ENCODE data around the gene THAP6.
A peak's percentile ranks its signal among the peaks of the same experiment; 100 is the strongest.
"Not testable (repeated sequence)": the region's sequence is repeated elsewhere in the genome, so short reads cannot be mapped to it uniquely, and the experiment has no call there.

THAP6 gene

DNA sequence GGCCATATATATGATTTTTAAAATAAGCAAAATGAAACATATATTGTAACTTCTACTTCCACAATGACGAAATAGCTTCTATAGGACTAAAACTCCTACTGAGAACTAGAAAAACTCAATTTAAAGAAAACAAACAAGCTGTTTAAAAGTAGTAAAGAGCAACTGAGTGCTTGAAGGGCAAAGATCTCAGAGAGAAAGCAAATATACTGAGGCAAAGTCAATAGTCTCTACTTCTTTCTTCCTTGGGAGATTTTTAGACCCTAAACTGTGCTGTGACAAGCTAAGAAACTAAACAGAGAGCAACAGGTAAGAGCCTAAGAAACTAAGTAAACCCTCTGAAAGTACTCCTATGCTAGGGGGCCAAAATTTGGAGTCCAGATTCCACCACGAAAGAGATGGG lies 8.6 kb upstream of the THAP6 start:
- no peak overlapping the region for H3K4me3 ChIP-seq (ENCODE audit: control insufficient read depth, low read depth, low read length)
- DNase-seq (ENCODE audit: low read depth), result no peak
- TF ChIP-seq, protein P1, sequence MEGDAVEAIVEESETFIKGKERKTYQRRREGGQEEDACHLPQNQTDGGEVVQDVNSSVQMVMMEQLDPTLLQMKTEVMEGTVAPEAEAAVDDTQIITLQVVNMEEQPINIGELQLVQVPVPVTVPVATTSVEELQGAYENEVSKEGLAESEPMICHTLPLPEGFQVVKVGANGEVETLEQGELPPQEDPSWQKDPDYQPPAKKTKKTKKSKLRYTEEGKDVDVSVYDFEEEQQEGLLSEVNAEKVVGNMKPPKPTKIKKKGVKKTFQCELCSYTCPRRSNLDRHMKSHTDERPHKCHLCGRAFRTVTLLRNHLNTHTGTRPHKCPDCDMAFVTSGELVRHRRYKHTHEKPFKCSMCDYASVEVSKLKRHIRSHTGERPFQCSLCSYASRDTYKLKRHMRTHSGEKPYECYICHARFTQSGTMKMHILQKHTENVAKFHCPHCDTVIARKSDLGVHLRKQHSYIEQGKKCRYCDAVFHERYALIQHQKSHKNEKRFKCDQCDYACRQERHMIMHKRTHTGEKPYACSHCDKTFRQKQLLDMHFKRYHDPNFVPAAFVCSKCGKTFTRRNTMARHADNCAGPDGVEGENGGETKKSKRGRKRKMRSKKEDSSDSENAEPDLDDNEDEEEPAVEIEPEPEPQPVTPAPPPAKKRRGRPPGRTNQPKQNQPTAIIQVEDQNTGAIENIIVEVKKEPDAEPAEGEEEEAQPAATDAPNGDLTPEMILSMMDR (conservative IDR thresholded peaks at IDR 0.05; ENCODE audit: control insufficient read depth, insufficient read depth, low read depth, low read length), result no peak

DNA sequence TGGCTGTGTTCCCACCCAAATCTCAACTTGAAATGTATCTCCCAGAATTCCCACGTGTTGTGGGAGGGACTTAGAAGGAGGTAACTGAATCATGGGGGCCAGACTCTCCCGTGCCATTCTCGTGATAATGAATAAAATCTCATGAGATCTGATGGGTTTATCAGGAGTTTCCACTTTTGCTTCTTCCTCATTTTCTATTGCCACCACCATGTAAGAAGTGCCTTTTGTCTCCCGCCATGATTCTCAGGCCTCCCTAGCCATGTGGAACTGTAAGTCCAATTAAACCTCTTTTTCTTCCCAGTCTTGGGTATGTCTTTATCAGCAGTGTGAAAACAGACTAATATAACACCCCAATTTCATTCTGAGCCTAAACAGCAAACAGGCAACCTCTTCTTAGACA lies 4.7 kb upstream of the THAP6 start:
- H3K4me3 ChIP-seq (ENCODE audit: control insufficient read depth, low read depth, low read length); DNase-seq (ENCODE audit: low read depth): not testable (repeated sequence)

DNA sequence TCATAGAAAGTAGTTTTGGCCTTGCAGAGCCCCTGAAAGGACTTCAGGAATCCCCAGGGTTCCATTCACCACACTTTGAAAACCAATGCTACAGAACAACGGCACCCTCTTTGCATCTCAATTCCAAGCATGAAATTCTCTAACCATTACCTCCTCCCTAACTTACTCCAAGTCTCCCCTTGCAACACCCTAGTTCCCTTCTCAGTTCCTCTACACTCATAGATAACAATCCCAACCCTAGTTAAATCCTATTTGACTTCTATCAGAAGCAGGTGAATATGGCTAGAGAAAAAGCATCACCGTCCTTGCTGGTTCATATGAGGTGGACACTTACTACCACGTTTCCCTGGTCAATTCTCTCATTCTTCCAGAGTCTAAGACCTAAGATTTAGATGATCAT lies 2.4 kb upstream of the THAP6 start:
- no peak overlapping the region for H3K4me3 ChIP-seq (ENCODE audit: control insufficient read depth, low read depth, low read length)
- no peak for DNase-seq (ENCODE audit: low read depth)
- TF ChIP-seq, protein P1 (conservative IDR thresholded peaks at IDR 0.05; ENCODE audit: control insufficient read depth, insufficient read depth, low read depth, low read length), result no peak

DNA sequence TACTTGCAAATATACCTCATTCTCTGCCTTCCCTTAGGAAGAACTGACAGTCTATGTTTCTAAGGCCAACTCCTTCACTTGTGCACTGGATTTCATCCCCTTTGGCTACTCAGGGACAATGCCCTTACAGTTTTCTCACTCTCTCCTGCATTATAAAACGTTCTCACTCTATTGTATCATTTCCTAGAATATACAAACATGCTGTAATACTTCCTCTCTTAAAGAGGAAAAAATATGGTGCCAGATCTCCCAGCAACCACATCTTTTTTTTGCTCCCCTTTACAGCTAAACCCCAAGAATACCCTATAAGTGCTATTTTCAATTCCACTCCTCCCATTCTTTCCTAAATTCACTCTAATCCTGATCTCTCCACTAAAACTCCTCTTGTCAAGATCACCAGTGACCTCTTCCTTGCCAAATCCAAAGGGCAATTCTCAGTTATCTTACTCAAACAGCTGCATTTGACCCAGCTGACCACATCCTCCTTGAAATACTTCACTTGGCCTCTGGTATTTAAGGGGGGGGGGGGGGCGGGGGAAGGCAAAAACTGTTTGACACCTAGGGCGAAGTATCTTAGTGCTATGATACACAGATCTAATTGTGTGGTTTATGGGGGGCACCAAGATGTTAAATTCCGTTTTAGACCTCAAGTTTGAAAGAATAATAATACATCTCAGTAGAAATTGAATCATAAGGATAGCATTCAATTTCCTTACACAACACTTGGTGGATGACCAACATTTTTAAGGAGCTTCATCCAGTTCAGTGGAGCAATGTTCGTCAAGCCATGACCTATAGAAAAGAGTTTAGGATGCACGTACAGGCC lies 1.7 kb upstream of the THAP6 start:
- peak overlapping the region; percentile 95 for H3K4me3 ChIP-seq (ENCODE audit: control insufficient read depth, low read depth, low read length)
- TF ChIP-seq, protein P1 (conservative IDR thresholded peaks at IDR 0.05; ENCODE audit: control insufficient read depth, insufficient read depth, low read depth, low read length), result no peak
- DNase-seq (ENCODE audit: low read depth), result peak; percentile 65

DNA sequence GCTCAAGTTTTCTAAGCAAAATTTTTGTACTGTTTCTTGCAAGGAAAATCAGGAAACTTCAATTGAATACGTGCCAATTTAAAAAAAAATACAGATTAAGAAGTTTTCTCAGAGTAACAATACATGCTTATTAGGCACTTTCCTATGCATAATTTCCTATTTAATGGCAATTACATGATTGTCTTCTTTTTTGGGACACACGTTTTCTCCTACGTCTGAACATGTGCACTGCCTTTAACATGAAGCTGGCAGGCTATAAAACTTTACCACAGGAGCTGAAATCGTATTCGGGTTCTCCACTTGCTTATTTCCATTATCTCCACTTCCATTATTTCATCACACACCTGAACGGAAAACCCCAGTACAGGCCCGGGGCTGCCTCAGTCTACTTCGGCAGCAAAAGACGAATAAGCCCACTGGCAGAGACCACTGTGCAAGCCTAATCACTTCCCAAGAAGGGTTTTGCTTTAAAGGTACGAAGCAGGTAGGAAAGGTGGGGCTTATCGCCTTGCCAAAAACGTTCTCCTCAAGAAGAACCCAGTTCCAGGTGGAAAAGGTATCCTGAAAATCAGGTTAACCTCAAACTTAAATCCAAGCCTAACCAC lies 645 bp upstream of the THAP6 start:
- peak overlapping the region; percentile 95 for H3K4me3 ChIP-seq (ENCODE audit: control insufficient read depth, low read depth, low read length)
- peak; percentile 9 for DNase-seq (ENCODE audit: low read depth)
- TF ChIP-seq, protein P1 (conservative IDR thresholded peaks at IDR 0.05; ENCODE audit: control insufficient read depth, insufficient read depth, low read depth, low read length), result no peak

DNA sequence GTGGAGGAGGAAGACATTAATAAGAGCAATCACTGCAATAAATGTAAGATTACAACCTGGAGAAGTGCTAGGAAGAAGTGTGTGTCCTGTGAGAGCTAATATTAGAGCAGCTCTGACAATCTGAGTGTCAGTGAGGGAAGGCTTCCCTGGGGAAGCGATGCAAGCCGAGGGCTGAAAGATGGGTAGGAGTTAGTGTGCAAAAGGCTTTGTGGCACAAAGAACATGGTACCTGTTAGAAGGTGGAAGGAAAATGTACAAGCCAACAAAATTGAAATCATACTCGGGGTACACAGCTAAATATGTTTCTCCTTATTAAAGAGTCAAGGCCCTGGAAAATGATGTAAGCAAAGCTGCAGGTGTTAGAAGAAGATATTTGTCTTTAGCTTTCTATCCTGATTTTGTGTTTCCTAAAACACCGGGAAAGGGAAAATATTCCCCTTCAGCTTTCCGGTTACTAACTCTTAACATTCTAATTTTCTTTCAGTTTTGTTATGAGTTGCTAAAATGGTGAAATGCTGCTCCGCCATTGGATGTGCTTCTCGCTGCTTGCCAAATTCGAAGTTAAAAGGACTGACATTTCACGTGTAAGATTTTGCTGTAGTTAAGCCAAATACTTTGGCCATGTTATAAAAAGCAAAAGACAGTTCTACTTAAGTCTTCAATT lies 808 bp downstream of the THAP6 start:
- TF ChIP-seq, protein P1 (conservative IDR thresholded peaks at IDR 0.05; ENCODE audit: control insufficient read depth, insufficient read depth, low read depth, low read length), result no peak
- DNase-seq (ENCODE audit: low read depth), result peak; percentile 2
- H3K4me3 ChIP-seq (ENCODE audit: control insufficient read depth, low read depth, low read length), result peak overlapping the region; percentile 95

DNA sequence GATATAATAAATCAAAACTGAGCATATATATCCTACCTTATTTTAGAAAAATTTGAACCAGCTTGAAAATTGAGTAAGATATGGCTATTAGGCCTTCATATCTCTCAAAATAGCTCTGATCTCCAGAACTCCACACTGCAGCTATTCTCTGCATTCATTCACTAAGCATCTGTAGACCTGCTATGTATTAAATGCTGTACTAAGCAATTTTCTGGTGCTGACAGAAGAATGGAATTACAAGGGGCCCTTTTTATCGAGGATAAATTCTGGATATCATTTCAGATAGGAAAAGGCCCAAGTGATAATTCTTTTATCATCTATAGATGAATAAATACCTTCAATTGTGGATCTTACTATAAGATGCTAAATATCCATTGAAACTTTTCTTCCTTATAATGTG lies 1.9 kb downstream of the THAP6 start:
- H3K4me3 ChIP-seq (ENCODE audit: control insufficient read depth, low read depth, low read length), result no peak overlapping the region
- no peak for DNase-seq (ENCODE audit: low read depth)
- TF ChIP-seq, protein P1 (conservative IDR thresholded peaks at IDR 0.05; ENCODE audit: control insufficient read depth, insufficient read depth, low read depth, low read length), result no peak

DNA sequence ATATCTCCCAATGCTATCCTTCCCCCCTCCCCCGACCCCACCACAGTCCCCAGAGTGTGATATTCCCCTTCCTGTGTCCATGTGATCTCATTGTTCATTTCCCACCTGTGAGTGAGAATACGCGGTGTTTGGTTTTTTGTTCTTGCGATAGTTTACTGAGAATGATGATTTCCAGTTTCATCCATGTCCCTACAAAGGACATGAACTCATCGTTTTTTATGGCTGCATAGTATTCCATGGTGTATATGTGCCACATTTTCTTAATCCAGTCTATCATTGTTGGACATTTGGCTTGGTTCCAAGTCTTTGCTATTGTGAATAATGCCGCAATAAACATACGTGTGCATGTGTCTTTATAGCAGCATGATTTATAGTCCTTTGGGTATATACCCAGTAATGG lies 5.2 kb downstream of the THAP6 start:
- H3K4me3 ChIP-seq (ENCODE audit: control insufficient read depth, low read depth, low read length); DNase-seq (ENCODE audit: low read depth): not testable (repeated sequence)

Data from fibroblast of mammary gland (primary cell).